K562 (cell line): Measurements from ENCODE around the gene OTOG. TPM values are rescaled to one million over a fixed set of nuclear protein-coding genes. Genes with fewer than 3 reads are reported as not detected.

Source experiments
- ATAC-seq: fragments of 200-7000 bp; cut with Tn5 transposase; 3 replicates; pipeline ENCODE4 v1.9.1; 2020; ENCODE audit warnings: moderate library complexity
- BruUV-seq: library from RNA; stranded (reverse); fragments of 400-500 nt; replicated peaks from 2 replicates; lab custom pipeline; 2021; lab: Mats Ljungman, UMichigan
- CTCF ChIA-PET: fragments of 300-600 bp; formaldehyde crosslinking; extraction: SDS; loops from one replicate; lab custom pipeline; 2021; ENCODE audit warnings: low intra/inter-chr PET ratio; lab: Yijun Ruan, JAX
- POLR2A ChIA-PET: fragments of 300-600, 350-650 bp; sonication (Branson Sonifier 250); formaldehyde crosslinking; extraction: SDS; loops from one replicate; lab custom pipeline; 2021; ENCODE audit warnings: antibody characterized with exemption, inconsistent platforms; lab: Yijun Ruan, JAX
- DNase-seq, 4 experiments: peaks; one replicate each; pipeline versions ENCODE4 v3.0.0 to v3.0.0-alpha.2; 2011 to 2018; ENCODE audit warnings: low spot score in 3 of 4, mixed read lengths in 3 of 4; ENCODE audit errors: extremely low read depth in 1 of 4
- FAIRE-seq: peaks from 2 replicates; lab custom pipeline; 2011; peaks lifted over from hg19 to GRCh38; lab: Jason Lieb, UNC
- H2AFZ ChIP-seq: 2 replicates; pipeline ENCODE4 v1.6.0; 2011; ENCODE audit warnings: low read depth, low read length, control low read depth, inconsistent platforms
- H3K27ac ChIP-seq: fragments of 200-600 bp; 3 replicates; pipeline ENCODE4 v1.8.0; 2011; ENCODE audit warnings: low read depth, mild to moderate bottlenecking, control low read depth, inconsistent platforms, low read length, moderate library complexity, mixed read lengths; ENCODE audit errors: extremely low read depth
- H3K27me3 ChIP-seq, 2 experiments: fragments of 300-600 bp in 1 of 2; 2 replicates in 1 of 2; 3 replicates in 1 of 2; pipeline versions ENCODE4 v1.6.0 to v1.8.0; 2011; ENCODE audit warnings: inconsistent platforms in 2 of 2, low read length in 2 of 2, mild to moderate bottlenecking in 1 of 2, mixed read lengths in 1 of 2, moderate library complexity in 1 of 2; ENCODE audit not compliant: control insufficient read depth in 2 of 2, insufficient read depth in 2 of 2
- H3K36me3 ChIP-seq: fragments of 300-600 bp; 3 replicates; pipeline ENCODE4 v1.8.0; 2011; ENCODE audit warnings: mild to moderate bottlenecking, low read length, inconsistent platforms; ENCODE audit not compliant: control insufficient read depth, insufficient read depth
- H3K4me1 ChIP-seq, 2 experiments: fragments of 200-600 bp in 1 of 2; replicated peaks in 1 of 2; 2 replicates in 1 of 2; 3 replicates in 1 of 2; pipeline versions ENCODE4 v1.5.1 to v1.8.0; 2011; ENCODE audit warnings: inconsistent platforms in 2 of 2, low read length in 2 of 2, mild to moderate bottlenecking in 1 of 2, mixed read lengths in 1 of 2, moderate library complexity in 1 of 2; ENCODE audit not compliant: control insufficient read depth in 2 of 2, insufficient read depth in 2 of 2
- H3K4me2 ChIP-seq: 2 replicates; pipeline ENCODE4 v1.6.1; 2011; ENCODE audit warnings: low read length, control low read depth, inconsistent platforms, mixed read lengths; ENCODE audit not compliant: insufficient read depth
- H3K4me3 ChIP-seq: fragments of 200-600 bp; sonication (generic), shearing (Covaris generic); 2 replicates; pipeline ENCODE4 v1.5.1; 2016; ENCODE audit warnings: control low read depth, inconsistent platforms
- H3K79me2 ChIP-seq: fragments of 200-600 bp; 3 replicates; pipeline ENCODE4 v1.8.0; 2011; ENCODE audit warnings: low read length, inconsistent platforms; ENCODE audit not compliant: control insufficient read depth, insufficient read depth
- H3K9ac ChIP-seq, 2 experiments: 2 replicates each; pipeline versions ENCODE4 v1.6.0 to v1.6.1; 2011; ENCODE audit warnings: low read depth in 2 of 2, low read length in 2 of 2, control low read depth in 1 of 2, inconsistent platforms in 1 of 2, mild to moderate bottlenecking in 1 of 2, mixed read lengths in 1 of 2; ENCODE audit not compliant: insufficient read depth in 1 of 2
- H3K9me1 ChIP-seq: one replicate; pipeline ENCODE4 v1.6.0; 2011; ENCODE audit warnings: inconsistent platforms, mild to moderate bottlenecking, low read length, moderate library complexity; ENCODE audit not compliant: control insufficient read depth, insufficient read depth
- H3K9me3 ChIP-seq: replicated peaks from 2 replicates; pipeline ENCODE4 v1.5.1; 2011; ENCODE audit warnings: low read depth, low read length, inconsistent platforms; ENCODE audit not compliant: control insufficient read depth, insufficient read depth
- H4K20me1 ChIP-seq: replicated peaks from 2 replicates; pipeline ENCODE4 v1.6.1; 2011; ENCODE audit warnings: low read length, inconsistent platforms, mixed read lengths; ENCODE audit not compliant: control insufficient read depth, insufficient read depth
- CHD1 ChIP-seq: fragments of 200-600 bp; sonication (generic); IDR thresholded peaks from one replicate; pipeline ENCODE4 v1.6.1; 2012; ENCODE audit warnings: mild to moderate bottlenecking, moderate library complexity, low read length, inconsistent platforms
- CREBBP ChIP-seq: IDR thresholded peaks from one replicate; pipeline ENCODE4 v1.6.1; 2012; ENCODE audit warnings: low read depth, mild to moderate bottlenecking, control low read depth, inconsistent platforms, low read length
- DEAF1 ChIP-seq: fragments of 450-650 bp; formaldehyde crosslinking; IDR thresholded peaks from 2 replicates; pipeline ENCODE4 v1.4.0; 2020; ENCODE audit warnings: mild to moderate bottlenecking, moderate library complexity
- GATA2 ChIP-seq: sonication (generic); formaldehyde crosslinking; IDR thresholded peaks from 2 replicates; pipeline ENCODE4 v1.4.0; 2020; ENCODE audit warnings: mild to moderate bottlenecking, missing genetic modification reagents
- LCOR ChIP-seq: sonication (generic); formaldehyde crosslinking; IDR thresholded peaks from 2 replicates; pipeline ENCODE4 v1.8.0; 2022; ENCODE audit warnings: mild to moderate bottlenecking, missing genetic modification reagents
- NCOR1 ChIP-seq: fragments of 450-650 bp; IDR thresholded peaks from 2 replicates; pipeline ENCODE4 v1.6.1; 2016; ENCODE audit warnings: mild to moderate bottlenecking, moderate library complexity
- NFE2L1 ChIP-seq: fragments of 450-650 bp; IDR thresholded peaks from 2 replicates; pipeline ENCODE4 v1.6.1; 2016; ENCODE audit warnings: missing genetic modification characterization, low read depth, mild to moderate bottlenecking, missing compliant biosample characterization, moderate library complexity, borderline replicate concordance
- NFRKB ChIP-seq: fragments of 450-650 bp; IDR thresholded peaks from 2 replicates; pipeline ENCODE4 v1.6.1; 2016; ENCODE audit warnings: low read depth
- NRF1 ChIP-seq, 2 experiments: fragments of 450-650 bp; IDR thresholded peaks in 1 of 2; conservative IDR thresholded peaks in 1 of 2; 2 replicates each; pipeline ENCODE4 v1.6.1; 2014; ENCODE audit warnings: mild to moderate bottlenecking in 2 of 2
- POLR2H ChIP-seq: IDR thresholded peaks from 2 replicates; pipeline ENCODE4 v1.6.1; 2016; ENCODE audit warnings: missing genetic modification characterization, low read depth, mild to moderate bottlenecking, control low read depth, missing compliant biosample characterization, moderate library complexity
- RBM15 ChIP-seq: fragments of 200-400 bp; formaldehyde crosslinking; IDR thresholded peaks from 2 replicates; pipeline ENCODE4 v1.6.1; 2018; ENCODE audit warnings: mild to moderate bottlenecking, low read length, moderate library complexity; ENCODE audit not compliant: insufficient read depth
- U2AF2 ChIP-seq: fragments of 200-400 bp; formaldehyde crosslinking; optimal IDR thresholded peaks from 2 replicates; pipeline ENCODE3; 2017; ENCODE audit warnings: low read depth, mild to moderate bottlenecking, low read length
- ZNF212 ChIP-seq: fragments of 450-650 bp; formaldehyde crosslinking; IDR thresholded peaks from 2 replicates; pipeline ENCODE4 v1.4.0; 2020; ENCODE audit warnings: mild to moderate bottlenecking
- ZNF232 ChIP-seq: sonication (generic); formaldehyde crosslinking; IDR thresholded peaks from 2 replicates; pipeline ENCODE4 v1.8.0; 2022; ENCODE audit warnings: mild to moderate bottlenecking, missing genetic modification reagents
- ZSCAN32 ChIP-seq: fragments of 450-650 bp; formaldehyde crosslinking; IDR thresholded peaks from 2 replicates; pipeline ENCODE4 v1.4.0; 2020; ENCODE audit warnings: mild to moderate bottlenecking, moderate library complexity
- WGBS: fragments of 100-300 bp; shearing (Covaris generic); methylation state at CpG from one replicate; pipeline ENCODE4 v1.1.6; 2016; ENCODE audit warnings: low coverage, mixed read lengths; ENCODE audit not compliant: insufficient coverage; ENCODE audit errors: missing lambda C conversion rate; 5-methylcytosine and 5-hydroxymethylcytosine counted together
- in situ Hi-C: fragments of 300-500 bp; cut with MboI; formaldehyde crosslinking; loops from 4 replicates; pipeline ENCODE4 v1.15.0; 2018; ENCODE audit warnings: inconsistent platforms, mixed read lengths
- intact Hi-C: fragments of 100-400 bp; cut with micrococcal nuclease; formaldehyde crosslinking; loops from 2 replicates; pipeline ENCODE4 v1.14.2; 2022
- polyA plus RNA-seq, 8 experiments: library from polyadenylated mRNA; depleted of rRNA in 4 of 8; stranded (reverse) in 5 of 8; unstranded in 3 of 8; fragments of >200 nt; fragmentation: Nextera tagmentation in 2 of 8; fragmentation: Illumina TruSeq in 1 of 8; extraction: Ambion mirVana in 2 of 8; extraction: Trizol in 1 of 8; gene quantifications; 2 replicates each; pipeline versions ENCODE4 v1.2.1 to v1.2.3, GENCODE V29; 2011 to 2014; ENCODE audit warnings: inconsistent platforms in 1 of 8, missing spikeins in 1 of 8
- total RNA-seq, 7 experiments: library from RNA; depleted of rRNA in 6 of 7; stranded (reverse); fragments of >200 nt in 6 of 7; fragmentation: Illumina TruSeq in 2 of 7; extraction: Trizol in 2 of 7; gene quantifications; 2 replicates each; pipeline versions ENCODE4 v1.2.1 to v1.2.3, GENCODE V29; 2011 to 2021; ENCODE audit warnings: low replicate concordance in 1 of 7

OTOG gene
- total and polyA plus RNA-seq, 9 of the 15 experiments (the other 6 are each of a cell fraction or from before 2014, with no cell fraction given) = not detected

- CTCF ChIA-PET = no interaction called here
- no TSS peak for BruUV-seq
- in situ Hi-C loops = no loop called here
Measured at GRCh38 chr11:17573526-17573925, 26.5 kb downstream of the OTOG start.

GRCh38 chr11:17574141-17575091 lies 27.4 kb downstream of the OTOG start:
- 8% methylated on average over 9 of the region's 9 CpGs for WGBS
- POLR2A ChIA-PET = no interaction called here
- no peak overlapping the region for H3K4me3 ChIP-seq
- H3K36me3 ChIP-seq = no peaks in the 10 kb centered on the region
- H3K4me1 ChIP-seq = peaks cover 0 to 11% of the 10 kb centered on the region in 2 experiments; a peak in 2 of 5 replicates
- no TSS peak for BruUV-seq
- H3K9ac ChIP-seq = no peak overlapping the region
- no peak for FAIRE-seq
- peaks cover 9 to 38% of the 10 kb centered on the region in 2 experiments; a peak in 4 of 5 replicates for H3K27me3 ChIP-seq
- H3K9me3 ChIP-seq = no peaks in the 10 kb centered on the region
- ATAC-seq = no peak
- CTCF ChIA-PET = no interaction called here
- in situ Hi-C loops = no loop called here
- no peak overlapping the region for H3K27ac ChIP-seq
- intact Hi-C loops = no loop called here
- H4K20me1 ChIP-seq = peaks cover 4% of the 10 kb centered on the region; the same call in 1 of the 2 replicates
- H3K4me2 ChIP-seq = no peak overlapping the region
- DNase-seq = no peak
- no peaks in the 10 kb centered on the region for H3K79me2 ChIP-seq
- H3K9me1 ChIP-seq = no peaks in the 10 kb centered on the region
- no peak overlapping the region for H2AFZ ChIP-seq
- no peak for TF ChIP-seq LCOR (CRISPR knock-in tag)
- TF ChIP-seq DEAF1 (CRISPR knock-in tag) = no peak
- TF ChIP-seq ZSCAN32 (CRISPR knock-in tag) = no peak
- TF ChIP-seq NRF1 (conservative IDR thresholded peaks at IDR 0.05 in 1 of 2, IDR thresholded peaks at IDR 0.05 in 1 of 2) = no peak
- no peak for TF ChIP-seq NFRKB
- no peak for TF ChIP-seq GATA2
- no peak for TF ChIP-seq ZNF232 (CRISPR knock-in tag)
- no peak for TF ChIP-seq POLR2H (tag)
- no peak for TF ChIP-seq CREBBP
- no peak for TF ChIP-seq U2AF2
- no peak for TF ChIP-seq ZNF212 (CRISPR knock-in tag)
- no peak for TF ChIP-seq NFE2L1 (tag)
- TF ChIP-seq RBM15 = no peak
- TF ChIP-seq NCOR1 = no peak

More at GRCh38 chr11:17573526-17573925, 26.5 kb downstream of the OTOG start:
- Histone ChIP-seq H3K4me3 (no peak overlapping the region), H3K4me1 (peaks cover 0 to 11% of the 10 kb centered on the region in 2 experiments; a peak in 2 of 5 replicates), H3K9me1 (no peaks in the 10 kb centered on the region), H3K9ac (no peak overlapping the region), H3K4me2 (no peak overlapping the region), H3K79me2 (no peaks in the 10 kb centered on the region), H3K9me3 (no peaks in the 10 kb centered on the region), H3K36me3 (no peaks in the 10 kb centered on the region), H4K20me1 (peaks cover 4% of the 10 kb centered on the region; the same call in 1 of the 2 replicates), H2AFZ (no peak overlapping the region), H3K27ac (no peak overlapping the region), H3K27me3 (peaks cover 13 to 36% of the 10 kb centered on the region in 2 experiments; a peak in 4 of 5 replicates)
- FAIRE-seq (no peak), DNase-seq (no peak), ATAC-seq (no peak)
- TF ChIP-seq CHD1 = no peak
- WGBS = 4% methylated on average over 3 of the region's 3 CpGs
- intact Hi-C loops = no loop called here
- POLR2A ChIA-PET = no interaction called here
